Activated CD4-positive, alpha-beta T cell treated with anti-CD3 and anti-CD28 coated beads for 36 hours (primary cell): Measurements from ENCODE around the gene THBS3. TPM values are rescaled to one million over a fixed set of nuclear protein-coding genes. Genes with fewer than 3 reads are reported as not detected.

Experiments
- ATAC-seq: fragments of 200-7000 bp; cut with Tn5 transposase; one replicate; pipeline ENCODE4 v1.10.0; 2021; ENCODE audit warnings: mild to moderate bottlenecking, moderate library complexity
- CTCF ChIA-PET: fragments of 350-600 bp; sonication (Branson Sonifier 250); formaldehyde crosslinking; loops from one replicate; lab custom pipeline; 2021; ENCODE audit warnings: antibody characterized with exemption; lab: Charles Lee
- POLR2A ChIA-PET: fragments of 350-600 bp; sonication (Branson Sonifier 250); formaldehyde crosslinking; loops from one replicate; lab custom pipeline; 2021; ENCODE audit warnings: antibody characterized with exemption, inconsistent platforms; lab: Charles Lee
- DNase-seq: peaks from one replicate; pipeline ENCODE4 v3.0.0-alpha.2; 2020
- H3K27ac Mint-ChIP-seq: one replicate; pipeline ENCODE4 v1.8.0; 2021; ENCODE audit warnings: mixed read lengths
- H3K27me3 Mint-ChIP-seq: one replicate; pipeline ENCODE4 v1.8.0; 2021; ENCODE audit warnings: mixed read lengths
- H3K36me3 Mint-ChIP-seq: one replicate; pipeline ENCODE4 v1.8.0; 2021; ENCODE audit warnings: low read depth, mixed read lengths
- H3K4me1 Mint-ChIP-seq: one replicate; pipeline ENCODE4 v1.8.0; 2021; ENCODE audit warnings: mixed read lengths
- H3K4me3 Mint-ChIP-seq: one replicate; pipeline ENCODE4 v1.8.0; 2021; ENCODE audit warnings: mild to moderate bottlenecking, moderate library complexity, mixed read lengths
- H3K9me3 Mint-ChIP-seq: one replicate; pipeline ENCODE4 v1.8.0; 2021; ENCODE audit warnings: low read depth, mixed read lengths
- intact Hi-C, 2 experiments: fragments of 100-400 bp; cut with DNase I in 1 of 2; cut with micrococcal nuclease in 1 of 2; formaldehyde crosslinking; loops; one replicate each; pipeline versions ENCODE4 v1.14.2 to v1.15.1; 2022 to 2024; cut with DNase I, micrococcal nuclease
- total RNA-seq, 2 experiments: library from RNA; stranded (reverse); gene quantifications; one replicate each; pipeline ENCODE4 v1.2.3, GENCODE V29; 2021

Gene THBS3
- total RNA-seq, 2 experiments from 2014 or later = 12.8 to 13.7 TPM

DNA sequence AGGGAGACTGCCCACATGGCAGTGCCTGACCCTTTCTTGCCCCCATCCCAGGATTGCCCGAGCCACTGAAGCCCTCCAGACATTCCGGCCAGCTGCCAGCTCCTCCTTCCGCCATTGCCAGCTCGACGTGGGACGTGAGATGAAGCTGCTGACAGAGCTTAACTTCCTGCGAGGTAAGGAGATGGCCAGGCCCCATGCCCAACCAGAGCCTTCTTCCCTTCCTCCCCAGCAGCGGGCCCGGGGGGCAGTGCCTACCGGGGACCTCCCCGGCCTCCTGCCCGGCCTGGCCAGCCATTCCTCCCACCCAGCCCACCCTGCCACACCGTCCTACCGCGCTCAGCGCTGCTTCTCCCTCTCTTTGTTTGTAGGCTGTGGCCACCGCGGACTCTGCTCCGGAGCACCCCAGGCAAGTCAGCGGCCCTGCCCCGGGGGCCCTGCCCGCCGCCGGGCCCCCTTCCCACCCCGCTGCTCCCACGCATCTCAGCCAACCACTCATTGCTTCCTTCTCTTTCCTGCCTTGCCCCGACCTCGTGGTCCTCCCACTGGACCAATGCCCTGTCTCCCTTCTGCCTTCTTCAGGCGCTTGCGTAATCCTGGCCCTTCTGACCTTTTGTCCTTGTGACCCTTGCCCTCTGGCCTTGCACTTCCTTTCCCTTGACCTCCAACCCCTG lies 29.1 kb downstream of the THBS3 start:
- peaks cover 31% of the 10 kb centered on the region for H3K4me1 Mint-ChIP-seq
- H3K36me3 Mint-ChIP-seq = peaks cover 21% of the 10 kb centered on the region
- POLR2A ChIA-PET = no interaction called here
- CTCF ChIA-PET = interaction anchor here (0.6 to 2.0 kb wide), 7 partner anchors 11 to 142 kb away, joined by 3 to 20 read pairs (median 4); partner anchors contain the start of gene RUSC1
- peak; percentile 5 for DNase-seq
- H3K9me3 Mint-ChIP-seq = no peaks in the 10 kb centered on the region
- intact Hi-C loops = no loop called here
- H3K27ac Mint-ChIP-seq = no peak overlapping the region
- ATAC-seq = no peak
- no peaks in the 10 kb centered on the region for H3K27me3 Mint-ChIP-seq
- no peak overlapping the region for H3K4me3 Mint-ChIP-seq

DNA sequence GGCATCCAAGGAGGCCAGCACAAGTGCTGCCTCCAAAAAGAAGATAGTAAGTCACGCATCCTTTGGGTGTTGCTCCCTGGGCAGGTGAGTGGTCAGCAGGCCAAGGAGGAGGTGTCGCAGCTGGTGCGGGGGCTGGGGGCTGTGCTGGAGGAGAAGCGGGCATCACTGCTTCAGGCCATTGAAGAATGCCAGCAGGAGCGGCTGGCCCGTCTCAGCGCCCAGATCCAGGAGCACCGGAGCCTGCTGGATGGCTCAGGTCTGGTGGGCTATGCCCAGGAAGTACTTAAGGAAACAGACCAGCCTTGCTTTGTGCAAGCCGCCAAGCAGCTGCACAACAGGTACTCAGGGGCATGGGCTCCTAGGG lies 29.8 kb downstream of the THBS3 start:
- ATAC-seq (no peak), DNase-seq (peak; percentile 3)
- intact Hi-C loops = loop anchor here in 1 of 2 experiments (2.0 kb wide), 1 partner anchor 15 kb away; no protein-coding TSS in a partner anchor
- no peak overlapping the region for H3K27ac Mint-ChIP-seq
- no peaks in the 10 kb centered on the region for H3K9me3 Mint-ChIP-seq
- ChIA-PET POLR2A (interaction anchor here (1.2 kb wide), 1 partner anchor 17 kb away, joined by 3 read pairs; no protein-coding TSS in a partner anchor), CTCF (interaction anchor here (0.6 to 1.6 kb wide), 7 partner anchors 11 to 143 kb away, joined by 3 to 20 read pairs (median 4); partner anchors contain the start of gene RUSC1)
- no peak overlapping the region for H3K4me3 Mint-ChIP-seq
- peaks cover 23% of the 10 kb centered on the region for H3K36me3 Mint-ChIP-seq
- H3K4me1 Mint-ChIP-seq = peaks cover 37% of the 10 kb centered on the region
- no peaks in the 10 kb centered on the region for H3K27me3 Mint-ChIP-seq

DNA sequence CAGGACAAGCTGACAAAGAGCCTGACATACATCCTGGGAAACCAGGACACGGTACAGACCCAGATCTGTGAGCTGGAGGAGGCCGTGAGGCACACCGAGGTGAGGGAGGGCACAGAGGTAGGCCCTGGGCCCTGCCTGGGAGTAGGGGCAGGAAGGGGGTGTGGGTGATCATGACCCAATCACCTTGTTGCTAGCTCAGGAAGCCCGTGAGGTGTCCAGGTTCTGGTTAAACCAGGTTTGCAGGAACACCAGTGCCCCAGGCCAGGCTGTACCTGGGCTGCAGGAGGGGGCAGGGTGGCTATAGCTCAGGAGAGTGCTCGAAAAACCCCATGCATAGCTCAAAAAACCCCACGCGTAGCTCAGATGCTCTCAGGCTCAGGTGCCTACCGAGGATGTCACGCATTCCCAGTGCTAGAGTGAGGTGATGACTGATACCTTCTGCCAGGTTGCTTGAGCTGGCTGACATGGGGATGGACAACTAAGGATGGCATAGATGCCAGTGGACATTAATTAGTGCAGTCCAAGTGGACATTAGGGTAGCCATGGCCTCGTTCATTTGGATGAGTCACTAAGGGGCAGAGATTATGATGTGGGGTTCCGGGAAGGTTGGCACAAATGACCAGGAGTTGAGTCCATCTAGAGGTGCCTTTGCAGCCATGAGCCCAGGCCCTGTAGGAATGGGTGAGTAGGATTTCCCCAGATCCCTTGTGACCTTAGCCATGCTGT lies 30.3 kb downstream of the THBS3 start:
- ATAC-seq (no peak), DNase-seq (peak; percentile 2)
- H3K27me3 Mint-ChIP-seq = no peaks in the 10 kb centered on the region
- no peak overlapping the region for H3K4me3 Mint-ChIP-seq
- H3K27ac Mint-ChIP-seq = no peak overlapping the region
- POLR2A ChIA-PET = interaction anchor here (1.2 kb wide), 1 partner anchor 17 kb away, joined by 3 read pairs; no protein-coding TSS in a partner anchor
- CTCF ChIA-PET = interaction anchor here (0.7 to 6.6 kb wide), 7 partner anchors 10 to 210 kb away, joined by 3 to 72 read pairs (median 8); partner anchors contain the start of gene RUSC1
- no peaks in the 10 kb centered on the region for H3K9me3 Mint-ChIP-seq
- peaks cover 39% of the 10 kb centered on the region for H3K4me1 Mint-ChIP-seq
- H3K36me3 Mint-ChIP-seq = peaks cover 26% of the 10 kb centered on the region
- intact Hi-C loops = loop anchor here in 1 of 2 experiments (2.0 kb wide), 1 partner anchor 15 kb away; no protein-coding TSS in a partner anchor

DNA sequence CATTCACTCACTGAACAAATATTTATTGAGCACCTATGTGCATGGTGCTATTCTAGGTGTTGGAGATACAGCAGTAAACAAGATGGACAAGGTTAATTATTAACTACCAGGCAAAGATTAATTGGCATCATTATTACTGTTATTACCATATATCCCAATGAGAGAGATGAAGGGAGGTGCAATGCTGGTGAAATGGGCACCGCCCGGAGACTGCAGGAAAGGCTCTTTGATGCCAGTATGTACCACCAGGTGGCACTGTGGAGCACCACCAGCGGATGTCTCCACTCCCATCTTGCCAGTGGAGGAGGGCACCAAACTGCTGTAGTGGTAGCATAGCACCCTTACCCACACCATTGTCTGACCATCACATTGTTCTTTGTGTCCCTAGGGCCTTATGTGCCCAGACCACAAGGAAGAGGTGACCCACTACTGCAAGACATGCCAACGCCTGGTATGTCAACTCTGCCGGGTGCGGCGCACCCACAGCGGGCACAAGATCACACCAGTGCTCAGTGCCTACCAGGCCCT lies 31.1 kb downstream of the THBS3 start:
- peak overlapping the region; percentile 5 for H3K27ac Mint-ChIP-seq

DNA sequence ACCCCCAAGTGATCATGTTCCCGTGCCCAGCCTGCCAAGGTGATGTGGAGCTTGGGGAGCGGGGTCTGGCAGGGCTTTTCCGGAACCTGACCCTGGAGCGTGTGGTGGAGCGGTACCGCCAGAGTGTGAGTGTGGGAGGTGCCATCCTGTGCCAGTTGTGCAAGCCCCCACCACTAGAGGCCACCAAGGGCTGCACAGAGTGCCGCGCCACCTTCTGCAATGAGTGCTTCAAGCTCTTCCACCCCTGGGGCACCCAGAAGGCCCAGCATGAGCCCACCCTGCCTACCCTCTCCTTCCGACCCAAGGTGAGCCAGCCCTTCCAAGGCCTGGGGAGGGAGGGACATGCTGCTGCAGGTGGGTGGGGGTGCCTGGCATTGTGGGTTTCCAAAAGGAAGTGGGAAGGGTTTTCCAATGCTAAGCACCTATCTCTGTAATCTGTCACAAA lies 31.7 kb downstream of the THBS3 start:
- H3K27me3 Mint-ChIP-seq = no peaks in the 10 kb centered on the region
- peak overlapping the region; percentile 98 for H3K4me3 Mint-ChIP-seq
- DNase-seq (peak; percentile 65), ATAC-seq (no peak)
- intact Hi-C loops = loop anchor here (1.0 to 2.0 kb wide), 3 partner anchors 17 to 50 kb away; no protein-coding TSS in a partner anchor
- H3K4me1 Mint-ChIP-seq = peaks cover 48% of the 10 kb centered on the region
- H3K9me3 Mint-ChIP-seq = no peaks in the 10 kb centered on the region
- POLR2A ChIA-PET = interaction anchor here (0.6 to 1.7 kb wide), 3 partner anchors 18 to 79 kb away, joined by 3 to 6 read pairs (median 3); partner anchors contain the start of gene ENTREP3
- CTCF ChIA-PET = interaction anchor here (0.6 to 6.6 kb wide), 12 partner anchors 13 to 165 kb away, joined by 3 to 75 read pairs (median 5); partner anchors contain the start of gene SLC50A1
- peaks cover 32% of the 10 kb centered on the region for H3K36me3 Mint-ChIP-seq
- no peak overlapping the region for H3K27ac Mint-ChIP-seq

More for the DNA sequence above, 31.1 kb downstream of the THBS3 start:
- DNase-seq (peak; percentile 92), ATAC-seq (peak; percentile 48)
- Mint-ChIP-seq H3K36me3 (peaks cover 32% of the 10 kb centered on the region), H3K9me3 (no peaks in the 10 kb centered on the region), H3K4me3 (peak overlapping the region; percentile 98), H3K4me1 (peaks cover 45% of the 10 kb centered on the region), H3K27me3 (no peaks in the 10 kb centered on the region)
- intact Hi-C loops = loop anchor here (1.0 to 2.0 kb wide), 3 partner anchors 16 to 50 kb away; no protein-coding TSS in a partner anchor
- CTCF ChIA-PET = interaction anchor here (0.6 to 6.6 kb wide), 8 partner anchors 9 to 210 kb away, joined by 3 to 75 read pairs (median 14); partner anchors contain the start of gene SLC50A1
- POLR2A ChIA-PET = interaction anchor here (1.0 kb wide), 1 partner anchor 18 kb away, joined by 3 read pairs; no protein-coding TSS in a partner anchor

DNA sequence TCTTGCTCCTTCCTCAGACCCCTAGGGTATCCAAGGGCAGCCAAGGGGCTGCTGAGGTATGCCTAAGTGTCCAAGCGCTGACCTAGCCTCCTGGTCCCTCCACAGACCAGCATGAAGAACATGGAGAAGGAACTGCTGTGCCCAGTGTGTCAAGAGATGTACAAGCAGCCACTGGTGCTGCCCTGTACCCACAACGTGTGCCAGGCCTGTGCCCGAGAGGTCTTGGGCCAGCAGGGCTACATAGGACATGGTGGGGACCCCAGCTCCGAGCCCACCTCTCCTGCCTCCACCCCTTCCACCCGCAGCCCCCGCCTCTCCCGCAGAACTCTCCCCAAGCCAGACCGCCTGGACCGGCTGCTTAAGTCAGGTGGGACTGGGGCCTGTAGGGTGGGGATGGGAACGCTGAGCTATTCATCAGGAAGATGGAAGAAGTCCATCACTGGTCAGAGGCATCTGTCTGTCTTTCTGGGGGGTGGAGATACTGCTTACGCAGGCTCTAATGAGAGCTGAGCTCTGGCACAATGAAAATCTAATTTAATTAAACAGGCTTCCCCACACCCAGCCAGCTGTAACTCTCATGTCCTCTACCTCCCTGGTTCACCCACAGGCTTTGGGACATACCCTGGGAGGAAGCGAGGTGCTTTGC lies 32.3 kb downstream of the THBS3 start:
- H3K27ac Mint-ChIP-seq = no peak overlapping the region
- intact Hi-C loops = no loop called here
- POLR2A ChIA-PET = interaction anchor here (0.6 to 1.7 kb wide), 5 partner anchors 18 to 324 kb away, joined by 3 to 6 read pairs (median 3); partner anchors contain the start of genes DPM3 and ENTREP3
- H3K4me1 Mint-ChIP-seq = peaks cover 49% of the 10 kb centered on the region
- CTCF ChIA-PET = interaction anchor here (0.6 to 6.6 kb wide), 16 partner anchors 11 to 756 kb away, joined by 3 to 75 read pairs (median 4); partner anchors contain the start of genes EFNA3 and SLC50A1
- no peaks in the 10 kb centered on the region for H3K27me3 Mint-ChIP-seq
- peaks cover 33% of the 10 kb centered on the region for H3K36me3 Mint-ChIP-seq
- DNase-seq (no peak), ATAC-seq (no peak)
- H3K4me3 Mint-ChIP-seq = peak overlapping the region; percentile 98
- H3K9me3 Mint-ChIP-seq = no peaks in the 10 kb centered on the region

DNA sequence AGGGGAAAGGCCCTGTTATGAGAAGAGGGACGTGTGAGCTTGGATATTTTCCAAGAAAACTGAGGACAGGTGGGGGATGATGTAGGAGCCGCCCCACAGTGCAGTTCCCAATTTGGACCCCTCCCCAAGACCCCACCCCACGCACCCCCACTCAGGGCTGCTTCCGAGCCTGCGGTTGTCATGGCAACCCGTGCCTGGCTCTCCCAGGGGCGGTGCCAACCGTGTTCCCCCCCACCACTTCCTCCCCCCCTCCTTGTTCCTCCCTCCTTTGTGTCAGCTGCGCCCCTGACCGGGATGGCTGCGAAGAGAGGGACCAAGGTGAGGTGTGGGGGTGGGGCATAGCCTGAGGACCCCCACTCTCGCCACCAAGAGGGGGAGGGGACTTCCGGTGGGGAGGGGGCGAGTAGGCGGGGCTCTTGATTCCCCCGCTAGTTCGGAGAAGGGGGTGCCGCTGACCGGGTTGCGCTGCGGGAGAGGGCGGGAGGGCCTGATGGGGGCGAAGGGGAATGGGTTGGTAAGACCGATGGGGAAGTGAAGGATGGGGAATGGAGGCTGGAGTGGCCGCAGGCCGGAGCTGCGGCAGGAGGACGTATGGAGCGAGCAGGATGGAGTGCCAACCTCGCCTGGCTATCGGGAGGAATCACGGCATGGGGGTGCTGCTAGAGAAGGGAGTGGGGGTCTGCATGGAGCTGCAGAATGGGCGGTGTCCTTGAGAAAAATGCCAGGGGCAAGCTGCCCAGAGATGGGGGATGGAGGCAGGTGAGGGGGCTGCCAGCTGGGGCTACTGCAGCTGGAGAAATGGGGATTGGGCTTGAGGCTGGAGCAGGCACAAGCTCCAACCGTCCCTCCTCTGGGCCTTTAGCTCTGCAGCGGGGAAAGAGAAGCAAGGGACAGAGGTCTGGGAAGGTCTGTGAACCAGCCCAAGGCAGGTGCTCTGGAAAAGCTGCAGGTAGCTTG lies 33.1 kb downstream of the THBS3 start:
- intact Hi-C loops = loop anchor here in 1 of 2 experiments (5.0 kb wide), 2 partner anchors 172 to 192 kb away; partner anchors contain the start of genes FLAD1 and ZBTB7B
- no peak for ATAC-seq
- CTCF ChIA-PET = interaction anchor here (0.6 to 6.6 kb wide), 13 partner anchors 10 to 755 kb away, joined by 3 to 75 read pairs (median 5); partner anchors contain the start of genes ADAM15, EFNA3 and SLC50A1

DNA sequence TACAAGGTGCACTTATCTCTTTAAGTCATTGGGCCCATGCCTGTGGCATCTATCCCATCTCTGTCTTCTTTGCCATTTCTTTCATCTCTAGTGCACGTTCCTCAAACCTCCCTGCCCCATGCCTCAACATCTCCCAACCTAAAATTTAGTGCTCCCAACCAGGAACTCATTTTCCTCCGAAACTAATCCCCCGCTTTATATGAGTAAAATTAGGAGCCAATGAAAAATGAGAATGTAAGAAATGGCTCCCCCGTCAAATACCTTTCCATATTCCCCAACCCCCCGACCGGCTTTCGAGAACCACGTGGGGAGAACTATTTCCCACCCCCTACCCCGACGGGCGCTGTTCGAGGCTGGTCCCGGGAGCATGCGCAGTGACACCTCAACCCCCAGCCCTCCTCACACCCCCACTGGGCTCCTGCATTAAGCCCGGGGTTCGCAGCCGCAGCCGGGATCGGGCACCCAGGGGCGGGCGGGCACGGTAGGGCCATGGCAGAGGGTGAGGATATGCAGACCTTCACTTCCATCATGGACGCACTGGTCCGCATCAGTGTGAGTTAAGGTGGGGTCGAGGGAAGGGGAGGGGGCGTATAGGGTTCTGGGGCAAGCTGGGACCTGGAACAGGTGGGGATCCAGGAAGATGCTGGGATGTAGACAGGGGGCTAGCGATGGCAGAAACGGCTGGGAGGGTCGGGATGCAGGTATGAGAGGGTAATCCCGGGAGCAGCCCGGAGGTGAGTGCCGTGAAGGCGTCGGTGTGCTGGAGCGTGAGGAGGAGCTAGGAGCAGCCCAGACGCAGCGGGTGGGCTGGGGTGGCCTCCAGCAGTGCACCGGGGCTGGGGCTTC lies 34.0 kb downstream of the THBS3 start, which contains the start of gene TRIM46:
TSS of gene TRIM46 (plus strand) at position 372 of the 846 bp plus-strand sequence. CDS start at position 490, 118 bp downstream.
- Mint-ChIP-seq H3K4me3 (peak within 1 kb of the TSS; percentile 98), H3K4me1 (peaks cover 49% of the 10 kb centered on the region), H3K27me3 (no peaks in the 10 kb centered on the region), H3K9me3 (no peaks in the 10 kb centered on the region), H3K36me3 (peaks cover 34% of the 10 kb centered on the region), H3K27ac (peak within 1 kb of the TSS; percentile 96)
- intact Hi-C loops = loop anchor here (1.0 to 5.0 kb wide), 11 partner anchors 21 to 191 kb away; partner anchors contain the start of genes DPM3 (in 2 of the 2), ADAM15 (in 1 of the 2), EFNA4 (in 1 of the 2) and FLAD1 (in 1 of the 2)
- ATAC-seq (peak; percentile 54), DNase-seq (peak; percentile 84)
- ChIA-PET POLR2A (interaction anchor here (0.6 to 2.1 kb wide), 4 partner anchors 20 to 999 kb away, joined by 3 to 17 read pairs (median 5); partner anchors contain the start of genes ASH1L and MTX1), CTCF (interaction anchor here (0.7 to 6.6 kb wide), 39 partner anchors 11 to 766 kb away, joined by 3 to 75 read pairs (median 6); partner anchors contain the start of genes ADAM15, DPM3, EFNA3 and SLC50A1)

More for the DNA sequence above, 33.1 kb downstream of the THBS3 start:
- H3K4me3 Mint-ChIP-seq = peak overlapping the region; percentile 98
- H3K4me1 Mint-ChIP-seq = peaks cover 49% of the 10 kb centered on the region
- H3K36me3 Mint-ChIP-seq = peaks cover 35% of the 10 kb centered on the region
- H3K27me3 Mint-ChIP-seq = no peaks in the 10 kb centered on the region
- POLR2A ChIA-PET = interaction anchor here (0.6 to 2.1 kb wide), 4 partner anchors 19 to 325 kb away, joined by 3 to 17 read pairs (median 5); partner anchors contain the start of gene DPM3
- peak; percentile 73 for DNase-seq
- no peaks in the 10 kb centered on the region for H3K9me3 Mint-ChIP-seq
- H3K27ac Mint-ChIP-seq = peak overlapping the region; percentile 96
